SKM-1 (cell line): Measurements from ENCODE around the gene SEPTIN2.
"Not testable (repeated sequence)": the region's sequence is repeated elsewhere in the genome, so short reads cannot be mapped to it uniquely, and the experiment has no call there.

ENCODE experiments used
- DNase-seq: peaks from one replicate; lab custom pipeline; 2025; ENCODE audit not compliant: unreplicated experiment; lab: John Stamatoyannopoulos, UW

SEPTIN2 gene

DNA sequence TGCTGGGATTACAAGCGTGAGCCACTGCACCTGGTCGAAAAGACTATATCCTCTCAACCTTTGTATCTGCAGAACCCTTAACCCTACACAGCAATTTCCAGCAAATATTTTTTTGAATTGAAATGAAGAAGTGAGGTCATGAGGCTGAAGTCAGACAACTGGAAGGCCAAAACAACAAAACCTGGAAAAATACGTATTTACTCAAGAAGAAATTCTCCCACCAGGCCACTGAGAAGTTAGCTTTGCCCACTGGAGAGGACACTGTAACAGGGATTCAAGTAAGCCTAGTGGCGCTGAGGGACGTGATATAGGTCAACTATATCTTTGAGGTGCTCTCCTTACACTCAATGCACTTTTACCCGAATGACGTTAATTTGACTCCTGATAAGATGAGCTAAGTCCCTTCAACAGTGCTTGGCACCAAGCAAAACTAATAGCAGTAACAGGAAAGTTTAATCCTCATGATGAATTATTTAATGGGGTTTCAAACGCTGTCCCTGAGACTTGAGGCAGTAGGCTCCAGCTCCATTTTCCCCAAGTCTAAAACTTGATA lies 2.1 kb upstream of the SEPTIN2 start:
- no peak for DNase-seq

GRCh38 chr2:241314226-241315092 lies 1.3 kb upstream of the SEPTIN2 start:
- peak; percentile 57 for DNase-seq

DNA sequence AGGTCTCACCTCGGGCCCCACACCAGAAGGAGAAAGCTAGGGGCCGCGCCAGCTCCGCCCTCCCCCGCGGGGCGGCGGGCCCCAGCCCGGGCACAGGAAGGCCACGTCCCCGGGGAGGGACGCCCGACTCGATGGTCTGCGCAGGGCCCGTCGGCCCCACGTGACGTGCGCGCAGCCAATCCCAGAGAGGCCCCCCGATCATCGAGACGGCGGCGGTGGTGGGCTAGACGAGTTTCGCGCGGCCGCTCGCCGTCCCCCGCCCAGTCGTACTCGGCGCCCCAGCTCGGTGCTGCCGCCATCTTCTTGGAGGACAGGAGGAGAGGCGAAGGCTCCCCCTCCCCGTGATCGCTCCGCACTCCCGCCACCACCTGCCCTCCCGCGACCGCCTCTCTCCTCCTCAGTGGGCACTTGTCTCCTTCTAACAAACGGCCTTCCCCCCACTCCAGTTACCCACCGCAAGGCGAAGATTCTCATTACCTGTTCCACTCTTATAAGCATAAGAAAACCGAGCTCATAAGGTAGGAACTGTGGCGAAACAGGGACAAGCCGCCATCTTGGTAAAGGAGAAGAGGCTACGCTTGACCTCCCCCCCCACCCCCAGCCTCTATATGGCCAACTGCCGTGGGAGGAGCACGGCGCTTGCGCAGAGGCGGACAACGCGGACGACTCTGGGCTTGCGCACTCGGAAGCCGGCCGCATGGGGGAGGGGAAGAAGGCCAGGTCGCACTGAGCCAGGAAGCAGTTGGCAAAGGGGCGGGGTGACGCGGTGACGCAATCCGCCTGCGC lies 439 bp upstream of the SEPTIN2 start, which contains the start of gene HDLBP:
Gene HDLBP (minus strand): TSS at position 580 of the 786 bp plus-strand sequence. CDS start 48,803 bp downstream, outside the sequence.
- peak; percentile 98 for DNase-seq

DNA sequence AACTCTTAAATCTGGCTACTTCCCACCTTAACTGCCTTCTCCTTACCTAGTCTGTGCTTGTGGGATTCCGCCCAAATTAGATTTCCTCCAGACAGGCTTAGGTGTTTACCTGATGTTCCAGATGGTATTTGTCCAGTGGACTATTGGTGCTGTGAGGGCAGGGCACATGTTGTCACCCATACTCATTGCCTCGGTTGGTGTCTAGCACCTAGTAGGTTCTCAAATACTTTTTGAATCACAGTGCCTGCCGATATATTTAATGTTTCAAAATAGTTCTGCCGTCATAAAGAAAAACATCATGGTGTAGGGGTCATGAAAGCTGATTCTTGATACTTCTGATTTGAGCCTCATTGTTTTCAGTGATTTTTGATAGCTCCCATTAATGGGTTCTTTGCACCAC lies 1.1 kb downstream of the SEPTIN2 start:
- DNase-seq = no peak

- no peak for DNase-seq
Measured at GRCh38 chr2:241317391-241317790, 1.7 kb downstream of the SEPTIN2 start.

DNA sequence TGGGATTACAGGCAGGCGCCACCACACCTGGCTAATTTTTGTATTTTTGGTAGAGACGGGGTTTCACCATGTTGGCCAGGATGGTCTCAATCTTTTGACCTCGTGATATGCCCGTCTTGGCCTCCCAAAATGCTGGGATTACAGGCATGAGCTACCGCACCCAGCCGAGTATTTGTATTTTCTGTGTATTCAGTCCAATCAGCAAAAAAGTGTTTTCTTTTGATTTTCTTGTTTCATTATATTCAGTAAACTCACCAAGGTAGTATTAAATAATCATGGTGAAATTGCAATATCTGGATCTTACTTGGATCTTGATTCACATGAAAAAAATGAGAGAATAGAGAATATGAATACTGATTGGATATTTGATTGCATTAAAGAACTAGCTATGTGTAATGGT lies 3.1 kb downstream of the SEPTIN2 start:
- not testable (repeated sequence) for DNase-seq

GRCh38 chr2:241320394-241320793 lies 4.7 kb downstream of the SEPTIN2 start:
- DNase-seq = no peak

DNA sequence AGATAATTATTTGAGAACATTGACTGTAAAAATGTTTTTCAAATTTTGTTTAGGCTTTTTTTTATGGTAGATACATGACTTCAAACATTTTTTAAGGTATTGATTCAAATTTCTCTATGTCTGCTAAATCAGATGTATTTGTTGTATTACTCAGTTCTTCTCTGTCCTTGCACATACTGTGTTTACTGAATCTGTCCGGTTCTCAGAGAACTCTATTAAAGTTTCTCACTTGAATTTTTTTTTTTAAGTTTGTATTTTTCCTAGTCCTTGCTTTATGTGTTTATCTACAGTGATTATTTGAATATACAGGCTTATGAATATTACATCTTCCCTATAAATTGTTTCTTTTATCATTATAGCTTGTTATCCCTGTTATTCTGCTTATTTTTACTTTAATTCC lies 5.3 kb downstream of the SEPTIN2 start:
- DNase-seq = no peak

DNA sequence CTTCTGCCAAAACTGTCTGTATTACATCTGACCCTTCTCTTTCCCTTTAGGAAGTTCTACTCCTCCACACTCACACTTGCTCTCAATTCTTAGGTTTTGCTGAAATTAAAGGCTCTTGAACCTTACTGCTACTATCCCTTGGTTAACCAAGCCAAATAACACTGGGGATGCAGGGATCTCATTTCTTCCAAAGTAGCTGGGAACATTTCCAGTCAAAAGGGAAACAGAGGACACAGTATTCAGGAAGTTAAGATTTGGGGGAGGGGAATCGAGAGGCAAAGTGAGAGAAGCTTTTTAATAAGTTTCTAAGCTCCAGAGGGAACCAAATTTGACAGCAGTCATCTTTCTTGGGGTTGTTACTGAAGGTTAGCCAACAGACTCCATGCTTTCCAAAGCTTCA lies 6.2 kb downstream of the SEPTIN2 start:
- no peak for DNase-seq

GRCh38 chr2:241323778-241324177 lies 8.1 kb downstream of the SEPTIN2 start:
- no peak for DNase-seq

DNA sequence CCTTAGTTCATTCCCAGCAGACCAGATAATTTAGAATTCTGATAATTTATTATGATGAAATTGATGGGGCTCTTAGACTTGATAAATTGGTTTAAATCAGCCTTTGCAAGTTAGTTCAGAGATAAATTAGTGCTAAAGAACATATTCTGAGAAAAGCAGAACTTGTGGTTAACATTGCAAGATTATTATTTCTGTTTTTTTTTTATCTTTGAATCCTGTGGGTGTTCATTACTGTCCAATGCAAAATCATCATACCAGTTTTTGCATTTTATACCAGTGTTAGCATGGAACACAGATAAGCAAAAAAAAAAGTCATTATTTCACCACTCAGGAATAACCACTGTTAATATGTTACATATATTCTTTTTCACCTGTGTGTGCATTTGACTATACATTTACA lies 9.1 kb downstream of the SEPTIN2 start:
- peak; percentile 10 for DNase-seq

DNA sequence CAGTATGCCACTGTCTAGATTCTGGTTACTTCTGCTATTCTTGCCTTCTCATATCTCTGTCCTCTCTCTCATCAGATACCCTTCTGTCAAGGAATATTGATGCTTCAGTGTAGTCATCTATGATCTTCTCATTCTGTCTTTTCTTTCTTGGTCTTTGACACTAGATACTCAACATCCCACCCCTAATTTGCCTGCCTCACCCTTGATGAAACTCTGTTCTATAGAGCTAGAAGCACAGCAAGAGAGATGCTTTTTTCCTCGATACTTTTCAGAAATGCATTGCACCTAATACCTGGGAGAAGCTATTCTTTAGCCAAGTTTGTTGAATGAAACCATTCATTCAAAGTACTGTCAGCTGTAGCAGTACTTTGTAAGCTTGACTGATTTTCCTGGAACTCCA lies 9.5 kb downstream of the SEPTIN2 start:
- DNase-seq = no peak

- no peak for DNase-seq
Measured at GRCh38 chr2:241329669-241330615, 14.2 kb downstream of the SEPTIN2 start.

DNA sequence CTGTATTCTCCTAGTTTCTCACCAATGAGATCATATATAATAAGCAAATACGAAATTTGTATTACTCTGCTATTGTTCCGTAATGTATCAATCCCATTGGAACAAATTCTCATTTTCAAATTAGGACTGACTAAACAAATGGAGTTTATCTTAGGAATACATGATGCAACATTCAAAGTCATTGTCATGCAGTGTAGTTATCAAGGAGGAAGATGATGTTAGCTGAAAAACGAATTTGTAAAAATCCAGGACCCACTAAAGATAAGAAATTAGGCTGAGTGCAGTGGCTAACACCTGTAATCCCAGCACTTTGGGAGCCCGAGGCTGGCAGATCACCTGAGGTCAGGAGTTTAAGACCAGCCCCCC lies 14.9 kb downstream of the SEPTIN2 start:
- no peak for DNase-seq

DNA sequence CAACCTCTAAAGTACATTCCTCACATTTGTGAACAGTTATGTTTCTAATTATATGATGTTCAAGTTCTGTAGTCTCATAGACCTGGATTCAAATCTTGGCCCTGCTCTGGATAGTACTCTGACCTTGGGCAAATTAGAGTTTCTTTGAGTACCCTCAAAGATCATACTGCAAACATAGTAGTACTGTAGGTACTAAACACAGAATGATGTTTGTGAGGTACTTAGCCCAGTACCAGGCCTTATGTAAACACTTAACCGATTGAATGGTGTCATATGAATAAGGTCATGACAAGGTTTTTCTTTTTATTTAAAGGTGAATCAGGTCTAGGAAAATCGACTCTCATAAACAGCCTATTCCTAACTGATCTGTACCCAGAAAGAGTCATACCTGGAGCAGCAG lies 19.1 kb downstream of the SEPTIN2 start:
- DNase-seq = no peak

DNA sequence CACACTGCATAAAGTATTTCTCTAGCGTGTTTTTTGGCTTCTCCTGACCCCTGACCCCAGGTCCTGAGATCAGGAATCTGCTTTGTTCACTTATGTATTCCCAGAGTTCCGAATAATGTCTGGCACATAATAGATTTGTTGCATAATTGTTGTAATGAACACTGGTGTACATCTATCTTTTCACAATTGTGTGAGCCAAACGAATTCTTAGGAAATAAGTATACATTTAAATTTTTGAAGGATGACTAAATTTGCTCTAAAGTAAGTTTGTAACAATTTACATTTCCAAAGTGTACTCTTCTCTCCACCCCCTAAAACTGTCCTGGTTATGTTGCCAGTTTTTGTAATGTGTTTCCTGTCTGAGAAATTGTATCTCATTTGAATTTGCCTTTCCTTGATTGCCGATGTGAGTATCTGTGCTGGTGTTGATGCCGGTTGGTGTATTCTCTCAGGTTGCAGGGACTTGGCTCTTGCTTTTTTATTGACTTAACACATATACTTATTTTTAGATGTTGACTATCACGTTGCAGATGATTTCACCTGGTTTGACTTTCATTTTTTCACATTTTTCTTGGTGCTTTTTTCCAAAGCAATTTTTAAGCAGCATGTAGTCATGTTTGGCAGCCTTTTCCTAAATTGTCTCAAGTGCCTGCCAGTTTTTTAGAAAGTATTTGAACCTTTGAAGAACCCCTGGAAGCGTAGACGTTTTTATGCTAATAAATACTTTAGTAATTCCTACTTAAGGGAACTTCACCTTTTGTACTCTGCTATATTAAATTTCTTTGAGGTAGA lies 24.3 kb downstream of the SEPTIN2 start:
- no peak for DNase-seq

DNA sequence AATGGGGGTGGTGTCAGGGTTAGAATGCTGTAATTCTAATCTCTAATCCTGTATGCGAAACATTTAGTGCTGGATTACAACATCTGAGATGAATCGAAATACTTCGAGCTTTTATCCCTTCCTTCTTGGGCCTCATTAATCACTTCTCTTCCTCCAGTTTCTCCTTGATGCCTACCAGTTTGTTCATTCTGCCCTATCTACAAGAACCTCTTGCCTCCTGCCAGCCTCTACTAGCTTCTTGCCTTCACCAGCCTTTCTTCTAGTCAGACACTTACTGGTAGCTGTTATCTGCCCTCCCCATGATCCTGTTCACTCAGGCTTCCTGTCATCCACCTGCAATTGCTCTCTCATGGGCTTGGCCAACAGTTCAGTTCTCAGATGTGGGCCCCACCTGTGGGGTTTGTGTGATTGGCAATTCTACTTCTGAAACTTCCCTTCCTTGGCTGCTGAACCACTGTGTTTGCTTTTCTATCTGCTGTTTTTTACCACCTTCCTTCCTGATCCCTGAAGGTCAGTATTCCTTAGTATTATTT lies 25.0 kb downstream of the SEPTIN2 start:
- DNase-seq = no peak

DNA sequence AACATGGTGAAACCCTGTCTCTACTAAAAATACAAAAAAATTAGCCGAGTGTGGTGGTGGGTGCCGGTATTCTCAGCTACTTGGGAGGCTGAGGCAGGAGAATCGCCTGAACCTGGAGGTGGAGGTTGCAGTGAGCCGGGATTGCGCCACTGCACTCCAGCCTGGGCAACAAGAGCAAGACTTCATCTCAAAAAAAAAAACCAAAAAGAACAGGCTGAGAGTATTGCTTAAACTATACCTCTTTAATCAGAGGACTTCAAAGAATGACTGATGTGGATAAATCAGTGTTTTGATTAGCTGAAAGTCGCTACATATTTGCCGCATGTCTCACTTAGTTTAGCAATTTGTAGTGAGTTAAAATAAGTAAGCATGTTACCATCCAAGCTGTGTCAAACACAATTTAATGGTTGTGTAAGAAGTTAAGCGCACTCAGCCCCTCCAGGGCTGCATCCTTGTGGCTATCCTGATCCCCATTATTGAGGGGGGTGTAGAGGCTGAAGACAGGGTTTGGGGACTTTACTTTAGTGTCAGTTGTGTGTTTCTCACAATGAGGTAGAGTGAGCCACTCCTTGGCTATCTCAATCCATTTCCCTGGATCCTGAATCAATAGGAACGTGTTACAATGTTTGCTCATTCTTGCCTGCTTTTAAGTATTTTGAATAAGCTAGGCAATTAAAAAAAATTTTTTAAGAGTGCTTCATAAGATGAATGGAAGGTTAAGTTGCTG lies 29.4 kb downstream of the SEPTIN2 start:
- no peak for DNase-seq

- DNase-seq = no peak
Measured at GRCh38 chr2:241349941-241350340, 34.2 kb downstream of the SEPTIN2 start.
